ENCODE measurements around the gene HAUS6.

DNA sequence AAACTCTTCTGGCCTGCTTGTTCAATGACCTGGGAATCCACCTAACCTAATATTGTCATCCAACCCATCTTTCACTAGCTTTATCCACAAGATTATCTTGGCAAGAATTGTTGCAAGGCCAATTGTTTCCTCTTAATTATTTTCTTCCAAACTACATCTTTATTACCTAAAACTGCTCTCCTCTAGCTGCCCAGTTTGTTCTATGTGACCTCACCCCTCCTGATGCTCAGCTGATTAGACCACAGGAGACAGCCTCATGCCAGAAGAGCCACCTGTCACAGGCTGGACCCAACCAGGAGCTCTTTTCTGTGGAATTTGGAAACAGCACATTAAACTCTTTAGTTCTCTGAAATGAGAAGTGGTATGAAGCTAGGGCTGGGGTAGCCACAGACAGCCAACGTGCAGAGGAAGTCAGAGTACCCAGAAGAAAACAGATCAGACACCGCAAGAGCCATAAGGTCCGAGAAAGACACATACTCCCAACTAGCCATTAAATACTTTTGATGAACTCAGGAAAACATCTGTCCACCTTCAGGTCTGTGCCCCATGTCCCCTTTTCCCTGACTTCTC lies 81.7 kb downstream of the HAUS6 start:
- no peak for TF ChIP-seq POLR2A (IDR thresholded peaks at IDR 0.05)
- TF ChIP-seq, protein P1, sequence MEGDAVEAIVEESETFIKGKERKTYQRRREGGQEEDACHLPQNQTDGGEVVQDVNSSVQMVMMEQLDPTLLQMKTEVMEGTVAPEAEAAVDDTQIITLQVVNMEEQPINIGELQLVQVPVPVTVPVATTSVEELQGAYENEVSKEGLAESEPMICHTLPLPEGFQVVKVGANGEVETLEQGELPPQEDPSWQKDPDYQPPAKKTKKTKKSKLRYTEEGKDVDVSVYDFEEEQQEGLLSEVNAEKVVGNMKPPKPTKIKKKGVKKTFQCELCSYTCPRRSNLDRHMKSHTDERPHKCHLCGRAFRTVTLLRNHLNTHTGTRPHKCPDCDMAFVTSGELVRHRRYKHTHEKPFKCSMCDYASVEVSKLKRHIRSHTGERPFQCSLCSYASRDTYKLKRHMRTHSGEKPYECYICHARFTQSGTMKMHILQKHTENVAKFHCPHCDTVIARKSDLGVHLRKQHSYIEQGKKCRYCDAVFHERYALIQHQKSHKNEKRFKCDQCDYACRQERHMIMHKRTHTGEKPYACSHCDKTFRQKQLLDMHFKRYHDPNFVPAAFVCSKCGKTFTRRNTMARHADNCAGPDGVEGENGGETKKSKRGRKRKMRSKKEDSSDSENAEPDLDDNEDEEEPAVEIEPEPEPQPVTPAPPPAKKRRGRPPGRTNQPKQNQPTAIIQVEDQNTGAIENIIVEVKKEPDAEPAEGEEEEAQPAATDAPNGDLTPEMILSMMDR (IDR thresholded peaks at IDR 0.05 in 8 of 11, conservative IDR thresholded peaks at IDR 0.05 in 3 of 11) = no peak

Measured in spleen (tissue), 7 donors.